AG09319 (cell line): ENCODE data around the gene SGCE.

ENCODE experiments used
- DNase-seq: peaks from one replicate; pipeline ENCODE4 v3.0.0-alpha.2; 2010; ENCODE audit warnings: low read depth; ENCODE audit errors: extremely low read depth
- CTCF ChIP-seq: IDR thresholded peaks from 2 replicates; pipeline ENCODE4 v1.5.1; 2011; ENCODE audit warnings: low read depth, mild to moderate bottlenecking, inconsistent platforms, low read length, moderate library complexity

The SGCE gene

GRCh38 chr7:94687810-94688209 is 31.9 kb upstream of the SGCE start:
- no peak for DNase-seq
- no peak for TF ChIP-seq CTCF

- TF ChIP-seq CTCF = no peak
- no peak for DNase-seq
Measured at GRCh38 chr7:94687076-94687475, 31.1 kb upstream of the SGCE start.

GRCh38 chr7:94683066-94683465 is 27.1 kb upstream of the SGCE start:
- no peak for TF ChIP-seq CTCF
- no peak for DNase-seq

- DNase-seq = no peak
- TF ChIP-seq CTCF = no peak
Measured at GRCh38 chr7:94679358-94679757, 23.4 kb upstream of the SGCE start.

GRCh38 chr7:94676431-94676830 is 20.5 kb upstream of the SGCE start:
- DNase-seq = no peak
- no peak for TF ChIP-seq CTCF

GRCh38 chr7:94675356-94675755 is 19.4 kb upstream of the SGCE start:
- no peak for DNase-seq
- TF ChIP-seq CTCF = no peak

- DNase-seq = no peak
- TF ChIP-seq CTCF = no peak
Measured at GRCh38 chr7:94671444-94672235, 15.7 kb upstream of the SGCE start.
